H1 (cell line): ENCODE data around the gene CABP4. TPM values are rescaled to one million over a fixed set of nuclear protein-coding genes. Genes with fewer than 3 reads are reported as not detected.

Source experiments
- TAF1 ChIP-seq: IDR thresholded peaks from 2 replicates; pipeline ENCODE4 v1.6.1; 2011; ENCODE audit warnings: mild to moderate bottlenecking, low read depth, low read length
- polyA plus RNA-seq, 7 experiments: library from polyadenylated mRNA; depleted of rRNA in 3 of 7; stranded (reverse) in 5 of 7; unstranded in 2 of 7; fragments of >200 nt in 5 of 7; fragments of 200-250 nt in 2 of 7; gene quantifications; 1 replicate in 5 of 7; 2 replicates in 1 of 7; 4 replicates in 1 of 7; pipeline versions ENCODE4 v1.2.1 to v1.2.3, GENCODE V29; 2011 to 2013; ENCODE audit warnings: missing spikeins in 2 of 7, mixed read lengths in 2 of 7
- total RNA-seq: library from RNA; stranded (reverse); fragmentation: NEBNext Ultra II Directional; extraction: Animal tissue kit (Norgen Biotek cat#: 25700); gene quantifications from 2 replicates; pipeline ENCODE4 v1.2.1, GENCODE V29; 2021

Gene CABP4
- total and polyA plus RNA-seq, 2 of the 8 experiments (the other 6 are each of a cell fraction or from before 2014, with no cell fraction given) = not detected

DNA sequence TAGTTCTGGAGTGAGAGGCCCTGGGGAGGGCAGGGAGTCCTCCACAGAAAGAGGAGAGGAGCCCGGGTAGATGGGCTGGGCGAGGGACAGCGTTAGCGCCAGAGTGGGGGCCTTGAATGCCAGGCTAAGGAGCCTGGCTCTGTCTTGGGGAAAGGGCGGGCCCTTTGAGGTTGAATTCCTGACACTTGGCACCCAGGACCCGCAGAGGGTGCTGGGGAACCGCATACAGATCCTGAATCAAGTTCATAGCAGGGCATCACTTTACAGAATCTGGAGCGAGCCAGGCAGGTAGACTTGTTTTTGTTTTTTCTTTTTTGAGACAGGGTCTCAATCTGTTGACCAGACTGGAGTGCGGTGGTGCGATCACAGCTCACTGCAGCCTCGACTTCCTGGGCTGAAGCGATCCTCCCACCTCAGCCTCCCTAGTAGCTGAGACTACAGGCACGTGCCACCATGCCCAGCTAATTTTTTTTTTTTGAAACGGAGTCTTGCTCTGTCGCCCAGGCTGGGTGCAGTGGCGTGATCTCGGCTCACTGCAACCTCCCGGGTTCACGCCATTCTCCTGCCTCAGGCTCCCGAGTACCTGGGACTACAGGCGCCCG lies 33.6 kb upstream of the CABP4 start (continued):
- TF ChIP-seq TAF1 = no peak
